GM21717 (cell line): ENCODE measurements around the gene RHOU.

Experiments
- ATAC-seq: cut with Tn5 transposase; IDR thresholded peaks from one replicate; pipeline ENCODE4 v1.9.1; 2021; ENCODE audit warnings: mild to moderate bottlenecking, moderate library complexity; ENCODE audit not compliant: unreplicated experiment

RHOU gene

DNA sequence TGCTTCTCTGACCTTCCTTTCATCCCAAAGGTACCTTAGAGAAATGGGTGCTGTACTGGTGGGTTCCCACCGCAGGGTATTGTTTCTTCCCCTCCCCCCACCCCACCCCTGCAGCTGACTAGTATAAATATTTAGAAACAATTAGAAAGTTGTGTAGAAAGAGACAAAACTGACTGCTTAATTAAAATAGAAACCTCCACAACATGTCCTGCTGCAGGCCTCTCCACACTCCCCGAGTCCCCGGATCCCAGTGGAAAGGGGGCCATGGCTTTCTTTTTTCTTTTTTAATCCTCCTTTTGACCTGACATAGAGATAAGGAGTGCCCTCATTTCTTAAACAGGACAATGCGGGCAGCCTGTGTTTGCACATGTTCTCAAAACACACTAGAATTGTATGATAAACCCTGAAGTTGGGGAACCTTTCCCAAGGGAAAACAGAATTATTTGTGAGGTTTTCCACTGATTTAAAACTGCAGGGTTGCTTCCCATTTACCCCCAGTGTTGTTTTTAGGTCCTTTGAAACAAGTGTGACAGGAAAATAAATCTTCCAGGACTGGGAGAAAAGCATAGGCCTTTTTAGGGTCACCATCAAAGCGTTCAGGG lies 1.7 kb downstream of the RHOU start:
- no peak for ATAC-seq

DNA sequence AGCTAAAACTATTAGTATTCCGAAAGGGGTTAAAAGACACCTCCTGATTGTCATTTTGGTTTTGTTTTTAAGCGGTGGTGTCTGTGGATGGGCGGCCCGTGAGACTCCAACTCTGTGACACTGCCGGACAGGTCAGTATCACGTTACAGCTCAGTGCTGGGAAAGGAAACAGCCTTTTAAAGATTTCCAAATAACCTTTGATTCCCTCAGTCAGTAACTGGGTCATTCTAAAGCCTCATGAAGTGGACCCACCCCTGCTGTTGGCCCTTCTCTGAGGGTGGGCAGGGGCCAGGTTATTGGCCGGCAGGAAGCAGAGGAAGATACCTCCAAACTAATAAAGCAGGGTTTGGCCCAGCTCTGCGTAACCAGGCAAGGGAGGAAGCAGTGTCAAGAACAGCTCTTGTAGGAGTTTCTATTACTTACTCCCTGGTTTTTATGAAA lies 2.3 kb downstream of the RHOU start:
- no peak for ATAC-seq

DNA sequence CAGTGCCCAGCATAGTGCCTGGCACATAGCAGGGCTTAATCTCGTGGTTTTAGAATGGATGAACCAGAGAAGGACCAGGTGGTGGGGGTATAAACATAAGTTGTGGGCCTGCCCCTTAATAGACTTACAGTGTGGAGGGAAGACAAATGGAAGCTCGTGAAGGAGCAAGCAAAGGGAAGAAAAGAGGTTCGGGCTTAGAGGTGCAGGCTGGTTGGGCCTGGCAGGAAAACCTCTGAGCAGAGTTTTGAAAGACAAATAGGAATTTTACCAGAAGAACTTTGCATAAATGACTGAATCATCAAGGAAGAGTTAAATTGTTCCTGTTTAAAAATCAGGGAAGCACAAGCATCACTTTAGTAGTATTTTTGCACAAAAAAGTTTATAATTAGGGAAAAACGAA lies 4.5 kb downstream of the RHOU start:
- no peak for ATAC-seq

DNA sequence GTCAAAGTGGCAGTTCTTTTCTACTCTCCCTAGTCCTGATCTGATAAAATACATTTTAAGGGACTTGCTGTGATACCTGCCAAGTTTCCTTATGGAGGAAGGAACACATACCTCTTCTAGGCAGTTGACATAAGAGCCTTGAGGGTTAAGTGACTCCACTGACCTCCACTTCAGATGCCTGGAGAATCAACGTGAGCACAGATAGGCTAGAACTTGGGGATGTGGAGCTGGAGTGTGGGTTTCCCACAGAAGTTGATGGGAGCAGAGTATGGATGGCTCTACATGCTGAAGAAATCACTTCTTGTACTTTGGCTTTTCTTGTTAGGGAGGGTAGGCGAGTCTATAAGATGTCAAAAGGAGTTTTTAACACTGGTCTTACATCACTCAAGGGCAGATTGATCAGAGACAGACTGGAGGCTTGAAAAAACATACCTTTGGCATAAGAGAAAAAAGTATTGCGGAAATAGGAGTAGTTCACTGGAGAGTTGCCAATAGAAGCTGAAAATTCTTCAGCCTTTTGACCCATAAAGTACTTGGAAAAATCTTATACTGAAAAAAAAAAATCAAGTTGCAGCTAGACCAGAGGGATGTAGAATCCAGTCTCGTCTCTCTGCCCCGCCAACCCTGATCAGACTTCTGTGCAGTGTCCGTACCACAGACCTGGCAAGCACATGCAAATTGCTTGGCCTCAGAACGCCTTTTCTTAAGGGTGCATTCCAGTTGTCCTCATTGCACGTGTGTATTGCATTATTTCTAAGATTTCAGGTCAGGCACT lies 5.5 kb downstream of the RHOU start:
- no peak for ATAC-seq

DNA sequence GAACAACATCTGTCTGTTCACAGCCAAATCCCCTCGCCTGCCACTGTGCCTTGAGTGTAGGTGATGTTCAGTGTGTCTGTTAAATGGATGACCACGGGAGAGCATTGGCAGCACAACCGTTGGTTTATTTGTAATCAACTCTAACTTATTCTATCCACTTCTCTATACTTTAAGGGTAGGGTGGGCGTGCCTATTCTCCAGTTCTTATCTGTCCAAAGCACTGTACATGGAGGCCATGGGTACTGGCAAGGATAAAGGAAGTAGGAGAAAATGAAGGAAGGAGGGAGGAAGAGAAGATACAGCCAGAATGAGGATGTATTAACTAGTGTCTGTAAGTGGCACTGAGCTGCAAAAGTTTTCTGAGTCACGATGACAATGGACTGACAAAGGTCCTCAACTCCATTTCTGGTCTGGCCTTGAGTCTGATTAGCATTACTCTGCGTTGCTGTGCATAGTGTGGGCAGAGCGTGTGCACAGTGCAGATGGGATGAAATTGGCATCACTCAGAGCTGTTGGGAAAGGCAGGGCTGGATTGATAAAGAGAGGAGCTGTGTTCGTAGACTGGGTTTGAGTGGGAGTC lies 7.1 kb downstream of the RHOU start:
- no peak for ATAC-seq

DNA sequence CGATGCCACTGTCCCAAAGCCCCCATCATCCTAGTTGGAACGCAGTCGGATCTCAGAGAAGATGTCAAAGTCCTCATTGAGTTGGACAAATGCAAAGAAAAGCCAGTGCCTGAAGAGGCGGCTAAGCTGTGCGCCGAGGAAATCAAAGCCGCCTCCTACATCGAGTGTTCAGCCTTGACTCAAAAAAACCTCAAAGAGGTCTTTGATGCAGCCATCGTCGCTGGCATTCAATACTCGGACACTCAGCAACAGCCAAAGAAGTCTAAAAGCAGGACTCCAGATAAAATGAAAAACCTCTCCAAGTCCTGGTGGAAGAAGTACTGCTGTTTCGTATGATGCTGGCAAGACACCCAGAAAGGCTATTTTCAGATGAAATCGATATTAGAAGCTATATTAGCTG lies 8.1 kb downstream of the RHOU start:
- ATAC-seq = no peak

DNA sequence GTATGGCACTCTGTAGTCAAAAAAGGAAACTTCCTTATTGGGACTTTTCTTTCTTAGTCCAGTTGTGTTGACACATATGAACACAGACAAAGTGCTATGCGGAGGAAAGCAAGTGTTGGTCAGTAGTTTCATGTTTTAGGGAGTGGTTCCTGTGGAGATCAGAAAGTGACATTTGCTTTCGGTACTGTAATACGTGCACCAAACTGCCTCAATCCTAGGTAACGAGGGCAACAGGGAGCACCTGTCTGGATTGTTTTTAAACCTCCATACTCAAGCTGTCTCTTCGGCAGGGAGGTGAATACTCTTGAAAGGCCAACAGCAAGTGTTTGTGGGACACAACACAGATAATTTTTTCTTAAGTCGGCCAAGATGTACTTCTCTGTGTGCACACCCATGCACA lies 9.1 kb downstream of the RHOU start:
- ATAC-seq = no peak

DNA sequence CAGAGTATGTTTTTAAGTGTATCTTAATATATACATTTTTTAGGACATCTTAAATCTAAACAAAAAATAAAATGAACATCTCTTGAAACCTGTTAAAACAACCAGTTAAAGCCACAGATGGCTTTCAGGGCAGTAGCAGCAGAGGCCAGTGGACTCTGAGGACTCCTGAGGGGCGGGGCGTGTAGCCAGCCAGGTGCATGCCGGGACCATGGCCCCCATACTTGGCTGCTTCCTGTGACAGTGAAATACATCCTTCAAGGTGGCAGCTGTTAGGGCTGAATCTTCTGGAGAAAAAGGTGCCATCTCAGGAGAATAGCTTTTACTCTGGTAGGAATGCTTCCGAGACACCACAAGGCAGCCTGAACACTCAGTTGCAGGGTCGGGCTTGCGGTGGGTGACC lies 9.6 kb downstream of the RHOU start:
- ATAC-seq = no peak

DNA sequence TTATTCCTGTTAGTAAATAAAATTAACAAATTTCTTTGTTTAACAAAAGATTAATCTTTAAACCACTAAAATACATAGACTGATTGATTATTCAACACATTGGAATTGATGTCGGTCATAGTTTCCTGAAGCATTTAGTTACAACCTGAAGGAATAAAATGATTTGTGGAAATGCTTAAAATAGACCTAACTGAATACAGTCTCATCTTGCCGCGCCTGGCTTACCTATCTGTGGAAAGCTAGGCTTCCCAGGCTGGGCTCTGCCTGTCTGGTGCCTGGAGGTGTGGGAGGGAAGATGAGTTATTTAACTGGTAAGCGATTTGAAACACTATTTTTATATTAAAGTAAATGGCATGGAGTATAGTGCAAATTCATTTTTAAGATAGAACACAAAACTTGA lies 10.2 kb downstream of the RHOU start:
- ATAC-seq = no peak

DNA sequence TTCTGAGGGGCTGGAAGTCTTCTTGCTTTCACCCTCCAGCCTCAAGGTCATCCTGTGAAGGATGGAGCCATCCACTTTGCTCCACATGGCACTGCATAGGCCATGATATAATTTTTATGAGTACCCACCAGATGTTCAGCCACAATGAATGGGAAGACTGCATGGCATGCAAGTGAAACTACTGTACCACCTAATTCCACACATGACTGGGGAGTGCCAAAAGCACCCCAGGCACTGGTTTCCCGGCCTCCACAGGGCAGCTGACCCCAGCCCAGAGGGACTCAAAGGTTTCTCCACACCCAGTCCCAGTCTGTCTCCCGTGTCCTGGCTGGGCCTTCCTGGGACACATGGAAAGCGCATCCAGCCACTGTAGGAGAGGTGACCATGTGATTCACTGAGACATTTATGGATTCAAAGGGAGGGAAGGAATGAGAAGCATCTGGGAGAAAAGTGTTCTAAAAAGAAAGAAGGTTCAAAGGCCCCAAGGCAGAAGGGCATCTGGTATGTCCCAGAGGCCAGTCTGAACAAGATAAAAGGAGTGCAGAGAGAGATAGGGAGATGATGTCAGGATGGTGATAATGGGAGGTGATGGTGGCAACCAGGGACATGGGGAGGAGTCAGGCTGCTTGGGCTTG lies 12.1 kb downstream of the RHOU start:
- no peak for ATAC-seq

DNA sequence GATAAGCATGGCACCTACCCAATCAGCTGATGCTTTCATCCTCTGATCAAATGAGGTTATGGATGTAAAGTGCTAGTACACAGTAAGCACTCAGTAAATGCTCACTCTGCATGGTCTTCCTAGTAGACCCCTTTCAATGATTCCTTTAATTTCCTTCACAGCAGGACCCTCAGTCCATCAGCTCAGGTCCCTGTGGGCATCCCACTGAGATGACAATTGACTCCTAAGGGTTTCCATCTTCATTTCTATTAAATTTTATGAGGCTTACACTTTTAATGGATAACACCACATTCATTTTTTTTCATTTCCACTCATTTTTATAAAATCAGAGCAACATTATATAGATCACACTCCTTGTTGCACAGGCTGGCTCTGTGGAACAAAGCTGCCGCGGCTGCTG lies 12.8 kb downstream of the RHOU start:
- ATAC-seq = no peak

DNA sequence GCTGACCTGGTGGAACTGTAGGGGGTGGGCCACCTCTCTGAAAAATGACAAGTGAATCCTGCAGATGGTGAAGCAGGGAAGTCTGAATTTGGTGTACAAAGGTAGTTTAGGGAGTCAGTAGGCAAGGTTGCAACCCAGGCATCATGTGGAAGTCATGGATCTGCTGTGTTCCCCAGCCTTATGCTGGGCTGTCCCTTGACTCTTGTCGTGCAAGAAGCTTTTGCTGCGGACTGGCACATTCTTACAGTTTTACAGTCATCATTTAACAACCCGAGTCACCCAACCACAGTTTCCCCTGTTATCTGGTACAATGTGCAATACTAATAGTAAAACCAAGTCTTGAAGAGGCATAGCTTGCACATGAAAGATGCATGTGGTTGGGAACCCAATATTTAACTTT lies 13.2 kb downstream of the RHOU start:
- no peak for ATAC-seq

DNA sequence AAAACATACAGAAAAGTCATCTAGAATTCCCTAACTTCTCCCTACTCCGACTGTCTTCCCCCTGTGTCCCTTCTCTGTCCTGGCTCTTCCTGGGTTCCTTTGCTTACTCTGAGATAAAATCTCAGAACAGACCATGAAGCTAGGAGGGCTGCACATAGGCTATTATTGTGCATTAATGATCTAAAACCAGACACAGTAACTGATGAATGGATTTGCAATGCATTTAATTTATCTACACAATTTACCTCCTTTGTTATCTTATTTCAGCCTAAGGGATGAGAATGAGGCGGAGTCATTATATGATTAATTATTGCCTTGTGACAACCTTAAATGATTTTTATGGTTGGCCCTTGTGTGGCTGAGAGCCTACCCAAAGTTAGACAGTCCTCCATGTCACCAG lies 14.5 kb downstream of the RHOU start:
- no peak for ATAC-seq

DNA sequence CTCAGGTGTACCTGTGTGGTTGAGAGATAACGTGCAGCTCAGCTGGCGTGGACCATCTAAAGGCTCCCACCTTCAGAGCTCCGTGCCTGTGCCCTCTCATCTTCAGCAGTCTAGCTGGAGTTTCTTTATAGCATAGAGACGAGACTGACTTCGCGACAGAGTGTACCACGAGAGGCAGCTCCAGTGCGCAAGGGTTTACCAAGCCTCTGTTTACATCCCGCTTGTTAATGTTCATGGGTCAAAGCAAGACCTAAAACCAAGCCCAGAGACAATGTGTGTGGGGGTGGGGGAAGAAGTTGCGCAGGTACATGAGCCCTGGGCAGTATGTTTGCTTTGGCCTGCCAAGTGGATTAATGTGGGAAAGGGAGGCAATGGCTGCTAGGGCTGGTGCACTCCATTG lies 15.6 kb downstream of the RHOU start:
- no peak for ATAC-seq

DNA sequence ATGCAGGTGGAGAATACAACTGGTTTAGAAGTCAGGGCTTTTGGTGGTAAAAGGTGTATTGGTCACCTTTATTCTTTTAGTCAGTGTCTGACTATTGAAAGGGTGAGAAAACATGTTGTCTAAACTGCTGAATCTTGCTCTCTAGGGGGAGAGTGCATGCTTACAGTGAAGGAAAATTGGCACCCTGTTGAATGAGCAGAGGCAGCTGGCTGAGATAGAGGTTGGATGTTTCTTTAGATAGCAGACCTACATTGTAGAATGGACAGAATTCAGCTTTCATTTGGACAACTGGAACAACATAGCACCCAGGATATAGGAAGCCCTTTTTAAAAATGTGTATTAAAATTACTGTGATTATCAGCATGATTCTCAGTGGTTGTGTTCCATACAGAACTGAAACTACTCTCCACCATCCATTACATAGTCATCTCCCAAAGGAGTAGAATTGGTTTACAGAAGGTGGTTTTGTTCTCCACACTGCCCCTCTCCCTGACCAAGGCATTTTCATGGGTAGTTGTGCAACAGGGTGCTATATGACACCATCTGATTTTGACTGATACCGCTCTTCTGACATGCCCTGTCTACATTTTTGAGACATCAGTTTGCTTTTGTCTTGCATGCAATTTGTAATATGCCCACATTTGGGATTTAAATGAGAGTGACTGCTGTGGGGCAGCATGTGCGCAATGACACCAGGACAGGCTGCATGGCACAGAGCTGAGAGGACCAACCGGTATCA lies 16.2 kb downstream of the RHOU start:
- ATAC-seq = no peak

DNA sequence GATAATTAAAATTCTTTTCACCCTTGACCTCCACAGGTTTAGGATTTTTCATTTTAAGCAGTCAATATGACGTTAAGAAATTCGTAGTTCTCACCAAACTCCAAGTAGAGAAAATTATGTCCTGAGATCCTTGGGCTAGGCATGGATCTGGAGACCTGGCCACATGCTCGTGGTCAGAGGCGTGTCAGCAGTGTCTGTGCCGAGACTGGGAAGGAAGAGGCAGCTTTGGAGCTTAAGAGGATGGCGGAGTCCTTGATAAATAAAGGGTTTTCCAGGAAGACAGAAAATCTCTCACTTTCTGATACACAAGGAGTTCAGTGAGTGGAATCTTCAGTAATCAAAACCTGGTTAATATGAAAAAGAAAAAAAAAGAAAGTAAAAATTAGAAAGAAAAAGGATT lies 17.0 kb downstream of the RHOU start:
- no peak for ATAC-seq

DNA sequence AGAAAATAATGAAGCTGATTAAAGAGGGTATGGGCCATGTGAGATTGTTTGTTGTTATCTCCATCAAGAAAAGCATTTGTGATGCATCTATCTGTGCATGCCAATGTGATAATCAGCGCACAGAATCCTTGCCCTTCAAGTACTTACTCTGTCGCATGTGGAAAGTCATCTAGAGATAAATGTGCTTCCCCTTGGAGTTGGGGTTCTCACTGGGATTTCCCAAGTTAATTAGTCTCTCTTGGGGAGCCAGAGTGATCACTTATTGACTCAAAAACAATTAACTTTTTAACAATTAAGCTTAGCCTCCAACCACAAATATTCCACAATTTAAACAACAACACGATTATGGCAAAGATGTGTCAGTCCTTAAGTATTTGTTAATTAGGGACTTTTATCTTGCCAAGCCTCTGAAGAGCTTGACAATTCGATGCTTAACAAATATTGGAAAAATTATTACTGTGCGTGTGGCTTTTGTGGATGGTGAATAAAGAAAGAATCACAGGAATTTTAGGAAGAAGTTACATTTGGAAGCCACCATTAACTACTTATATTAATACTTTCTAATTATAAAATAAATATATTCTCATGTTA lies 17.5 kb downstream of the RHOU start:
- no peak for ATAC-seq

DNA sequence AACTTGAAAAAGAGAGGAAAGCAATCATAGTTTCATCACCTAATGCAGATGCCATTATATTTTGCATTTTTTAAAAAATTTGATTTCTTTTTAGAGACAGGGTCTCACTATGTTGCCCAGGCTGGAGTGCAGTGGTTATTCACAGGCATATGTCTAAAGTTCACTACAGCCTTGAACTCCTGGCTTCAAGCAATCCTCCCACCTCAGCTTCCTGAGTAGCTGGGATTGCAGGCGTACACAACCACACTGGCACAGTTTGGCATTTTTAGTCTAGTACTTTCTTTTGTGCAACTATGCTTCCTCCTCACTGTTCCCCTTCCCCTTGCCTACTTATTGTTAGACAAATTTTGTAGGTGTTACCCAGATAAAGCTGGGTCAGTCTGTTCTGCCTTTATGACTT lies 18.0 kb downstream of the RHOU start:
- ATAC-seq = no peak

DNA sequence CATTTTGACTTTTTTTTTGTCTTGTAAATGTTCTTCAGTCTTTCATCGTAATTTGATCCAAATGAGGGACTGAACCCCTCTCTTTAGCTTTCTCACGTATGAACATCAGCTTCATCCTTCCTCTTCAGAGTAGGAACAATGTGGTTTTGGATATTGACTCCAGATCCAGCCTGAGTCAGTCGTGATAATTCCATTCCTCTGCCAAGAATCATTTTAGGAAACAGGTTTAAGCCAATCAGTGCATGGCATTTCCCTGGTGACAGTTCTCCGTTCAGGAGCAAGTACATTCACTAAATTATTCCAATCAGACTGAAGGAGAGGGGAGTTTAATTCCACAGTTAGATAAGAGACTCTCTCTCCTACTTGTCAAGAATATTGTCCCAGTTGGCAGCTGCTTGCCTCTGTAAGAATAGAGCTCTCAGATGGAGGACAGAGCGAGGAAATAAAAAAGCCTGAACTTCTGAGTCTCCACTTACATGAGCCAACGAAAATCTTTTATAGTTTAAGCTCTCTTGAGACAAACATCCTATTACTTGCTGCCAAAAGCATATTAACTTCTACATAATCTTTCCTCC lies 18.6 kb downstream of the RHOU start:
- no peak for ATAC-seq

DNA sequence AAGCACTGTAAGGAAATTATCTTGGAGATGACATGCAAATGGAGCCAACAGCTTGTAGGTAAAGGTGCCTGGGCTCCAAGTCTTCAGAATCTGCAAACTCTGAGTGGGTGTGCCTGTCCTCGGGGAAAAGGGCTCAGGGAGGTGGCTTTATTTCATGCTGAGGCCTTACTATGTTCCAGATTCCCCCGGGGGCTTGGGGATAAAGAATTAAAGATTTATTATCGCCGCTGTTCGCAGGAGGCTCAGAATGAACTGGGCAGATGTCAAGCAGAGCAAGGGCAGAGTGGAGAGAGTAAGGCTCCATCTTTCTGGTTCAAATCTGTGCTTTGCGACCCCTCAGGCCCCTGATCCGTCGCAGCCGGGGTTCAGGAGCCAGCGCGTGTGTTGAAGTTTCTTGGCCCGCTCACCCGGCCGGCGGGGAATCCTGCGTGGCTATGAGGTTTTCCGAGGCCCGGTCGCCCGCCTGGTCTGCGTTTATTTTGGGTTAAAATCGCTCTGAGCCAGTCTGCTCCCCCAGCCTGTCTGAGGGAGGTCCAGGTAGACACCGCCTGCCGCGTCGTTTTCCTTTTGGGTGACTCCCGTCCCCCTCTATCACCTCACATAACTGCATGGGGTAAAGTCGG lies 19.5 kb downstream of the RHOU start:
- no peak for ATAC-seq
